Stimulated activated CD4-positive, alpha-beta T cell treated with anti-CD3 and anti-CD28 coated beads, TNF-alpha, amount 100 ng/mL, for 1 hour (primary cell): ENCODE results near the gene ZBED2.

ENCODE experiments used
- DNase-seq, 3 donors: peaks; one replicate each; pipeline ENCODE4 v3.0.0-alpha.2; 2020; ENCODE audit warnings: low read depth in 3 of 3, low spot score in 1 of 3

The ZBED2 gene

GRCh38 chr3:111605018-111605417 lies 9.9 kb upstream of the ZBED2 start:
- DNase-seq = no peak

- no peak for DNase-seq
Observed at GRCh38 chr3:111604119-111604518, 9.0 kb upstream of the ZBED2 start.

GRCh38 chr3:111603679-111604078 lies 8.5 kb upstream of the ZBED2 start:
- no peak for DNase-seq

- DNase-seq = no peak
Observed at GRCh38 chr3:111601810-111602209, 6.7 kb upstream of the ZBED2 start.

DNA sequence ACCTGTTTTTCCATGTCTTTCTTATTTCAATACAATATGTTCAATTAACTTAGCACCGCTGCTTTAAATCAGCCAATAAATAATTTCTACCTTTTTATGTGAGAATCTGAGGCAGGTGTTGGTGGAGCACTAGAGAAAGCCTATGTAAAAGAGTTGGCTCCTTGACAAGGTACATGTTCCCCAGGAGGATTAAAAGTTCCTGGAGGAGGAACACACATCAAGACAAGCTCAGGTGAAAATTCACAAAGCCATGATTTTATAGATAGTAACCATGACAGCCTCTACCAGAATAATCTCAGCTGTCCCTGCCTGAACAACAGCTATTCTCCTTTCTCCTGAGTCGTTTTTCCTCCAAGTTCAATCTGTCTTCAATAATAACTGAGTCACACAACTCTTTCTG lies 3.4 kb upstream of the ZBED2 start:
- DNase-seq = no peak

DNA sequence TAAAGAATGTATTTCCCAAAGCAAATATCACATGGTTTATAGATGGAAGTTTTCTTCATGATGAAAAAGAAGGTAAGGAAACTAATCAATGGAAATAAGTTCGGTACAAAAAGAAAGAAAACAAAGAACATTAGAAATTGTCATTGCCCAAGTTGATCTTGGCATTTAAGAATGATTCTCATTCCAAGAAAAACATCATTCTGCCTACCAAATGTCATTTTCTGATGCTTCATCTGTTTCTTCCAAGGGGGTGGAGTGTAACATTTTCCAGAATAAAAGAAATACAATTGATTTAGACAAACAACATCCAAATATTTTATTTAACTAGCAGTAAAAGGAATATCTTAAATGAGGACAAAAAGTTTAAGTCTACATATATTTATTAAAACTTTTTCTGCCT lies 3.0 kb upstream of the ZBED2 start:
- DNase-seq = no peak

DNA sequence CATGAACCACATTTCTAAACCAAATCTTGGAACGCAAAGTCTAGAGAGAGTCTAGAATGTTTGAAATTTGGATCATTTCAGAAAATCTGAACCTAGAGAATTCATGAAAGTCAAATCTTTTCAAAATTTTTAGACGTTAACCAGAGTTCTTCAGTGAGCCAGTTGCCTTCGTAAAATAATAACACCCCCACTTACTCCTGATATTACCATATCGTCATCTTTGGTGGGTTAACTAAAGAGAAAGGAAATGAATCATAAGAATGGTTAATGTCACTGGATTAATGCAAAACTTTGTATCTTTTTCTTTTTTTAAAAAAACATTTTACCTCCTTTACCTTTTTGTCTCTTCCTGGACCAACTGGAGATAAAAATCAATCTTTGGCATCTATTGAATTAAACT lies 1.2 kb upstream of the ZBED2 start:
- no peak for DNase-seq

- no peak for DNase-seq
Observed at GRCh38 chr3:111594781-111595180, 365 bp downstream of the ZBED2 start.

- no peak for DNase-seq
Observed at GRCh38 chr3:111594205-111594604, 941 bp downstream of the ZBED2 start.

DNA sequence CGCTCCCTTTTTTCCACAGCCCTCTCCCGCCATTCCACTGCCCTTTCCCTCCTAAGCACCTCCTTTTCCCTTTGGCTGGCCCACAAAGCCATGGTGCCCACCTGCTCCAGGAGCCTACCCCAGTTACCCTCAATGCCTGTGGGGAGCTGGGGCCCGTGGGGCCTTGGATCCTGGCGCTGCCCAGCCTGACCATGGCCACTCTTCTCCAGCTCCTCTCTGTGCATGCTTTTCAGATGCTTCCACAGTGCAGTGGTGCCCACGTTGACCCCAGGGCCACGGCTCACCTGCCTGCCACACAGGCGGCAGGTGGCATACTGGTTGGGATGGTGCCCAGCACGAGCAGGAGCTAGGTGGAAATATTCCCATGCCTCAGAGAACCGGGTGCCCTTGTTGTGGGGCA lies 1.5 kb downstream of the ZBED2 start:
- no peak for DNase-seq

GRCh38 chr3:111592936-111593335 lies 2.2 kb downstream of the ZBED2 start:
- DNase-seq = no peak

DNA sequence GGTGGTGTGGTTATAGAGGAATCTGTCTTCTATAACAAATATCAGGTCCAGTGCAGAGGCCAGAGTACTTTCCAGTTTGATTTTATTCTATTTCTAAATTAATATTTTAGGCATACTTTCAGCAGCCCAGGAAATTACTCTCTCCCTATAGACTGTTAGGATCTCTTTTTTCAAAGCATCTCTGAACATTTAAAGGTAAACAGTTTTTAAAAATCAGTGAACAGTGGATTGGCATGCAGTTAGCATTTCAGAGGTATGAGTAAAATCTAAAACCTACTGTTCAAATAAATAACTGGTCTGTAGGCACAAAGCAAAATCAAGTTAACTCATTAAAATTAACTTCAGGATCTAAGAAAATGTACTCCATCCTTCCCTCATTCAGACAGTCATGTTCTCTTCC lies 3.0 kb downstream of the ZBED2 start:
- DNase-seq = no peak

DNA sequence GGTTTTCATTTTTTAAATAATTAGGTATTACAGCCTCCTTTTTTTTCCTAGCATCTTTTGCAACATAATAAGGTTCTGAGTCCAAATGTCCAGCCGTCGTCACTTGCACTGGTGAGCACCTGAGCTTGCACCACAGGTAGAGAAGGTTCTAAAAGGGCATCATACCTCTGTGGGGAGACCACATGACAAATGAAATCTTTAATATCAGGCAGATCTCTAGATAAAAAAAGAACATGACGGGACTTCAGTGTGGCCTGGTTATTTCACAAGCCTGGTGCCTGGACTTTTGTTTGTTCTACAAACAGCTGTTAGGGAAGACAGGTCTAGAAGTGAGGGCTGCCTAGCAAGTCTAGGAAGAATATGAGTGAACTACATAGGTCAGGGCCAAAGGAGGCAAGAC lies 3.6 kb downstream of the ZBED2 start:
- no peak for DNase-seq

- no peak for DNase-seq
Observed at GRCh38 chr3:111590143-111590491, 5.0 kb downstream of the ZBED2 start.

- DNase-seq = no peak
Observed at GRCh38 chr3:111589303-111590142, 5.6 kb downstream of the ZBED2 start.

DNA sequence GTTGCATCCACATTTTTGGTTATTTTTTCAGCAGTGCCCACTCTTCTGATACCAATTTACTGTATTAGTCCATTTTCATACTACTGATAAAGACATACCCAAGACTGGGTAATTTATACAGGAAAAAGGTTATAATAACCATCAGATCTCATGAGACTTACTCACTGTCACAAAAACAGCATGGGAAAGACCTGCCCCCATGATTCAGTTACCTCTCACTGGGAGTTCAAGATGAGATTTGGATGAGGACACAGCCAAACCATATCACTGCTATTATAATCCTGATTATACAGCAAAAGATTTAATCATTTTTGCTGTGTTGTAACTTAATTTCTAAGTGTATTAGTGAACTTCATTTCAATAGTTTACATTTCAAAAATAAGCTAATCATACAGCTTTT lies 6.6 kb downstream of the ZBED2 start:
- no peak for DNase-seq

GRCh38 chr3:111585217-111585616 lies 9.9 kb downstream of the ZBED2 start:
- DNase-seq = no peak

GRCh38 chr3:111584744-111585143 lies 10.4 kb downstream of the ZBED2 start:
- DNase-seq = no peak

DNA sequence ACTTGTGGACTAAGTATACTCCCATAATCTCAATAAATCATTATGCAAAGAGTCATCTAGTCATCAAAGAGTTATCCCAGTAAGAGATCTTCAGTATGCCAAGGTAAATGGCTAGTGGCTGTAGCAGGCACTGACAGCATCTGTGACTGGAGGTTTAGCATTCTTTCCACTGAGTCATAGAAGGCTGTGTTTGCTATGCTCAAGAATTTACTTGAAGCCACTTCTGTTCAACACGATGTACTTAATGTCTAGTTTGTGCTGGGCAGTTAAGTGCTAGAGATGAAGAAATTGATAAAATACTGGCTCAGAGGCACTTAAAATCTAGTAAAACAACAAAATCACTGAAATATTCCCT lies 13.0 kb downstream of the ZBED2 start:
- DNase-seq = no peak

- no peak for DNase-seq
Observed at GRCh38 chr3:111581403-111582119, 13.6 kb downstream of the ZBED2 start.

GRCh38 chr3:111579495-111579894 lies 15.7 kb downstream of the ZBED2 start:
- DNase-seq = no peak

DNA sequence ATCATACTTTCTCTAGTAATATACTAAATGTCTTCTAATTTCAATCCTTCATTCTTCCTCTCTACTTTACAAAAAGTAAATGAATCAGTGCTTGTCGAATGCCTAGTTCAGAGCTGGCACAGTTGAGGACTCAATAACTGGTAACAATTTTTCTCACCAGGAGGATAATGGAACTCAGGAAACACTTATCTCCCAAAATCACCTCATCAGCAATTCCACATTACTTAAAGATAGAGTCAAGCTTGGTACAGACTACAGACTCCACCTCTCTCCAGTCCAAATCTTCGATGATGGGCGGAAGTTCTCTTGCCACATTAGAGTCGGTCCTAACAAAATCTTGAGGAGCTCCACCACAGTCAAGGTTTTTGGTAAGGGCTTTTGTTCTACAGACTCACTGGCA lies 16.3 kb downstream of the ZBED2 start:
- DNase-seq = no peak
